ENCODE measurements around the gene ASIC4.

Gene ASIC4

GRCh38 chr2:219515874-219516629, 1.8 kb downstream of the ASIC4 start:
- no peak for DNase-seq (ENCODE audit: low spot score)

DNA sequence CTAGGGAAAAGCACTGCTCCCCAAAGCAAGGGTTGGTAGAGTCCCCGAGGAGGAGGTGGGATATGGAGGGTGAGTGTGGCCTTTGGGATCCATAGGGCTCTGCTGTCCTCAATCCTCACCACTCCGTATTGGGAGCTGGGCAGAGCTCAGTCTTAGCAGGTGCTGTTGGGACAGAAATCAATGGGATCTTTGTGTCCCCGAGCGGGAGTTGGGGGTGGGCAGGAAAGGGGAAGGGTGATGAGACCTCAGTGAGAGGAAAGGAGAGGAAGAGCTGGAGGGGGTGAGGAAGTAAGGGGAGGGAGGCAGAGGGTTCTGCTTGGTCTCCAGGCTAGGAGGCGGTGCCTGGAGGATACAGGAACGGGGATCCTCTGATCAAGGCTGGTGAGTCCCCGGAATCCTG, 2.6 kb downstream of the ASIC4 start:
- no peak for DNase-seq (ENCODE audit: low spot score)

DNA sequence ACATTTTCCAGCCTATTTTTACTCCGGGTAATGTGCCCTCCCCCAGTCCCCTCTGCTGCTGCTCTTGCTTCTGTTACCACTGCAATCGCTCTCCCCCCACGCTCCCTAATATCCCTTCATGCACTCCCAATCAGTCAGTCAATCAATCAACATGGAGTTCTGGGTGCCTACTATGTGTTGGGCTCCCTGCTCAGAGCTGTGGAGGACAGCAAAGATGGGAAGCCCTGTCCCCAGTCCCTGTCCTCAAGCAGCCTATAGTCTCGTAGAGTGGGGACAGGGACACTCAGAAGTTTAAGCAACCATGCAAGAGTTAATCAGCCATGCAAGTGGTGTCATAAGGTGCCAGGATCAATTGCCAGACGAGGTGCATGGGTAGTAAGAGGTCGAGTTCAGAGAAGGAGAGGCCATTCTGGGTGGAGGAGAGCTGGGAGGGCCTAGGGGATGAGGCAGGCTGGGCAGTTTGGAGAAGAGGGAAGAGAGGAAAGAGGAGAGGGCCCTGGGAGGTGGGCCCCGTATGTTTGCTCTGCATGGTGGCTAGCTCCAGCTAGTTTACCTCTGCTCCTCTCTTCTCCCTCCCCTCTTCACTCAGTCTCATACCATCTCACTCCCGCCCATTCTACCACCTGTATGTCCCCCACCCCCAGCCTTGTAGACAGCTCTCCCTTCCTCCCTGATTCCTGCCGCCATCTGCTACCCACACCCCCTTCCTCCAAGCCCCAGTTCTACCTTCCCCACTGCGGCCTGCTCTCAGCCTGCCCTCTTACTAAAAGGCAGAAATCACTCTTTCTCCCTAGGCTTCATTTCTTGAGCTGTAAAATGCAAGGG, 3.9 kb downstream of the ASIC4 start:
- DNase-seq (ENCODE audit: low spot score), result no peak

DNA sequence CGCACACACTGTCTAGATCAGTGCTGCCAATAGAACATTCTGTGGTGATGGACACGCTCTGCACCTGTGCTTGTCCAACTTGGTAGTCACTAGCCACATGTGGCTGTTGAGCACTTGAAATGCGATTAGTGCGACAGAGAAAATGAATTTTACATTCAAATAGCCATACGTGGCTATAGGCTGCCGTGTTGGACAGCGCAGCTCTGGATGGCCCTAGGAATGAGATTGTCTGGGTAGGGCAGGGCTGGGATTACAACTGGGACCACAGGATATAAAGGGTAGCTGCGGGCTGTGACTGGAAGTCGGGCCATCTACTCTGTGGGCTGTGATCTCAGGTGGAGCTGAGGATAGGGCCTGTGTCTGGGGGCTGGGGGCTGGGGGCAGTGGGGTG, 5.2 kb downstream of the ASIC4 start:
- DNase-seq (ENCODE audit: low spot score), result no peak

- no peak for DNase-seq (ENCODE audit: low spot score)
Measured at GRCh38 chr2:219520079-219520478, 5.8 kb downstream of the ASIC4 start.

GRCh38 chr2:219521066-219521880, 7.0 kb downstream of the ASIC4 start:
- peak; percentile 43 for DNase-seq (ENCODE audit: low spot score)

- no peak for DNase-seq (ENCODE audit: low spot score)
Measured at GRCh38 chr2:219522111-219523030, 8.1 kb downstream of the ASIC4 start.

- DNase-seq (ENCODE audit: low spot score), result peak; percentile 45
Measured at GRCh38 chr2:219523031-219523671, 8.9 kb downstream of the ASIC4 start.

DNA sequence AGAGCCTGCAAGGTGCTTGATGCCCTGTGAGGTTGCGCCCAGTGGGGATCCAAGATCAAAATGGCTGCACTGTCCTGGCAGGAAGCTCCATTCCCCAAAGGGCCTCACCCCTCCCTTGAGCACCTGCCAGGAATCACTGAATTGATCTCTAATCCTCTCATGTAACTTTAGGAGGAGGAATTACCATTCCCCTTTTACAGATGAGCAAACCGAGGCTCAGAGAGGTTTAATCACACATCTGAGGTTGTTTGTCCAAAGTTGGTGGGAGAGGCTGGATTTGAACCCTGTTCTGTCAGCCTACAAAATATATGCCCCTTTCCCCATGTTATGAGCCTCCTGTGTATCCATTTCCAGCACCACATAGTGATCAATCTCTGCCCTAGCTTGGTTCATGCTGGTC, 10.5 kb downstream of the ASIC4 start:
- no peak for DNase-seq (ENCODE audit: low spot score)

DNA sequence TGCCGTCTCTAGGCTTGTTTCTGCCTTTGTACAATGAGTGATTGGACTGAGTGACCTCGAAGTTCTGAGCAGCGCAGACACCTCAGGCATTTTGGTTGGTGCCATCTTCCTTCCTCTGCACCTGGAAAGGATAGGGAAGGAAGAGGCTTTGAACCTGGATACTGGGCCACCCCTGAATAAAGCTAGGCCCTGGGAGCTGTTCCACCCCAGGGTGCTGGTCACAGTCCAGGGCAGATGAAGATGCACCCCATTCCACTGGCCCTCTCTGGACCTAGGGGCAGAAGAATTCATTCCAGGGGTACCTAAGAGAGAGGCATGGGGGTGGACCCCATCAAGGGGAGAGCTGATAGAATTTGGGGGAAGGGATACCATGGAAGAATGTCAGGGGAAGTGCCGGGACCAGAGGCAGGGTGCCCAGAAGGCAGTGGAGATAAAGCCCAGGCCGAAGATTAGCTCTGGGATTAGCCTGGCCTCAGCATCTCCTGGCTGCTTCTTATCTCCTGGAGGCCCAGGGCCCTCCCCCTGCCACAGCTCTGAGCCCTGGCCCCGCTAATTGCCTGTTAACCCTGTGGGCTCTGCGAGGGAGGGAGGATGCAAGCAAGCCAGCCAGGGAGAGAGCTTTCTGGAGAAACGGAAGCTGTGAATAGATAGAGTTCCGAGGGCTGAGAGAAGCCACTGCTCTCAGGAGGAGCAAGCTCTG, 11.4 kb downstream of the ASIC4 start:
- no peak for DNase-seq (ENCODE audit: low spot score)

GRCh38 chr2:219526320-219527075, 12.2 kb downstream of the ASIC4 start:
- no peak for DNase-seq (ENCODE audit: low spot score)

- DNase-seq (ENCODE audit: low spot score), result no peak
Measured at GRCh38 chr2:219527076-219527394, 12.8 kb downstream of the ASIC4 start.

GRCh38 chr2:219527472-219527871, 13.2 kb downstream of the ASIC4 start:
- no peak for DNase-seq (ENCODE audit: low spot score)

- peak; percentile 88 for DNase-seq (ENCODE audit: low spot score)
Measured at GRCh38 chr2:219530048-219530963, 16.0 kb downstream of the ASIC4 start.

GRCh38 chr2:219531639-219532377, 17.5 kb downstream of the ASIC4 start:
- no peak for DNase-seq (ENCODE audit: low spot score)

DNA sequence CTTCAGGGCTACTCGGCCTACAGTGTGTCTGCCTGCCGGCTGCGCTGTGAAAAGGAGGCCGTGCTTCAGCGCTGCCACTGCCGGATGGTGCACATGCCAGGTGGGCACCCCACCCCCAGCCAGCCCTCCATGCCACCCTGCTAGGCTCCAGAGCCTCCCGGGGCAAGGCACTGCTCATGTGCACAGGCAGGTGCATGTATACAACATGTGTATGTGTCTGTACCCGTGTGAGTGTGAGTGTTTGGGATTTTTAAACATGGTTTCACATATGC, 18.0 kb downstream of the ASIC4 start:
- no peak for DNase-seq (ENCODE audit: low spot score)

DNA sequence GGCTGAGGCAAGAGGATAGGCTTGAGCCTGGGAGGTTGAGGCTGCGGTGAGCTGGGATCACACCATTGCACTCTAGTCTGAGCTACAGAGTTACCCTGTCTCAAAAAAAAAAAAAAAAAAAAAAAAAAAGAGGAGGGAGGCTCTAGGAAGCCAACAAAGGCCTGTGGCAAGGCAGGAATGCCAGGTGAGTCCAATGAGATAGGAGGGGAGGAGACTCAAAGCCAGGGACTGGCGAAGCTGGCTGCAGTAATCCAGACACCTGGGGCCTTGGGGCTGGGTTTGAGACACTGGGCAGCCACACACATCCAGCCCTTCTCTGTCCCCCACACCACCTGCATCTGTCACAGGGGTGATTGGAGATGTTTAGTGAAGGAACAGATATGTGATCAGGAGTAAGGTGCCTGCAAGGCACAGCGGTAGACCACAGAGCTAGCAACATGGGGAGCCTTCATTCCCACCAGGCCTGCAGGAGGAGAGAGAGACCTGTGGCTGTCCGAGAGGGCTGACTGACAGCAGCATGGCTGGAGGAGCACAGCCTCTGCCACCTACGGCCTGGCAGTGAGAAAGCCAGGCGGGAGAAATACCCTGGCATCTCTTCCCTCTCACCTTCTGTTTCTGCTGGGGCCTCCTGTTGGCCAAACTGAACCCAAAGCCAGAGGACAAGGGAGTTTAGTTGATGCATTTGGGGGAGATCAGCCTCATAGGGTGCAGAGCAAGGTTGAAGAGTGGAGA, 19.8 kb downstream of the ASIC4 start:
- DNase-seq (ENCODE audit: low spot score), result no peak

DNA sequence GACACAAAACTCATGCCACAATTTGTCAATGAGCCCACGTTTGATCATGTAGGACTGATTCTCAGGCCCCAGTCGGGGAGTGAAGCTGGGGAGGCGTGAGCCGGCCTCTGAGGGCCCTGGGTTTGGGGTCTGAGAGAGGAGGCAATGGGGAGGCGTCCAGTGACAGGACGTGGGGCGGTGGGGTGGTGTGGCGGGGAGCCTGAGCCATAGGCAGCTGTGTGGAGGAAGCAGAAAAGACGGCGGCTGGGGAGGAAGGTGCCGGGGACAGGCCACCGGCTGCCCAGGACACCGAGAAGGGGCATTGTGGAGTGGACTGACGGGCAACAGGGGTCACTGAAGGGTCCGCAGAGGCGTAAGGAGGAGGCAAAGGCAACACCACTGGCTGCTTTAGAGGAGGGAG, 22.1 kb downstream of the ASIC4 start:
- DNase-seq (ENCODE audit: low spot score), result no peak
